ENCODE data around the gene CA5A.
A peak's percentile ranks its signal among the peaks of the same experiment; 100 is the strongest.
"Not testable (repeated sequence)": the region's sequence is repeated elsewhere in the genome, so short reads cannot be mapped to it uniquely, and the experiment has no call there.

CA5A gene

GRCh38 chr16:87947356-87948118 lies 11.2 kb upstream of the CA5A start:
- DNase-seq, result no peak

DNA sequence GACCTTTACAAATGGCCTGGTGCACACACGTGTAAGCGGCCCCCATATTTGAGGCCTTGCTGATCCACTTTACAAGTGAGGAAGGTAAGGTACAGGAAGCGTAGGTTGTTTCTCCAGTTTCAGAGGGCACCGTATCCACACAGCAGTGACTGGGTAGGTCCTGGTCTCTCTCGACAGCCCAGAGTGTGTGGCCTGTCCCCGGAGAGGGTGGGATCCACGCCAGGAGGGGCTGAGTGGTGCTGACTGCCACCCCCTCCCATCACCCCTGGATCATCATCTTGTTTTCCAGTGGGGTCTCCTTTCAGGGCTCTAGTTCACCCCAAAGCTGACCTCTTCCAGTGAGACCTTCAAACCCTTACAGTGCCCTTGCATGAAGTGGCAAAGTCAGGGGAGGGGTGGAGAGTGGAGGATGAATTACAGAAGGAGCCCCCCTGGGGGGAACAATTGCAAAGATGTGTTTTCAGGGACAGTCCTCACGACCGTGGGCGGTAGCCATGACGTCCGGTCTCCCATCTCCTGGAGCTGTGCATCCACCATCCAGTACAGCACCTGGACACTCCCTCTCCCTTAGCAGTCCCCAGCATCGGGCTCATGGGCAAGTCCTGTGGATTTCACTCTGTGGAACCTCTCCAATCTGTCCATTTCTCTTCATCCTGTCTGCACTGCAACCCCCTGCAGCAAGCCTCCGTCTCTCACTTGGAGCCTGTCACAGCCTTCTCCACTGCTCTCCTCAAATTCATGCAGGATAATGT lies 10.4 kb upstream of the CA5A start:
- DNase-seq, result no peak

DNA sequence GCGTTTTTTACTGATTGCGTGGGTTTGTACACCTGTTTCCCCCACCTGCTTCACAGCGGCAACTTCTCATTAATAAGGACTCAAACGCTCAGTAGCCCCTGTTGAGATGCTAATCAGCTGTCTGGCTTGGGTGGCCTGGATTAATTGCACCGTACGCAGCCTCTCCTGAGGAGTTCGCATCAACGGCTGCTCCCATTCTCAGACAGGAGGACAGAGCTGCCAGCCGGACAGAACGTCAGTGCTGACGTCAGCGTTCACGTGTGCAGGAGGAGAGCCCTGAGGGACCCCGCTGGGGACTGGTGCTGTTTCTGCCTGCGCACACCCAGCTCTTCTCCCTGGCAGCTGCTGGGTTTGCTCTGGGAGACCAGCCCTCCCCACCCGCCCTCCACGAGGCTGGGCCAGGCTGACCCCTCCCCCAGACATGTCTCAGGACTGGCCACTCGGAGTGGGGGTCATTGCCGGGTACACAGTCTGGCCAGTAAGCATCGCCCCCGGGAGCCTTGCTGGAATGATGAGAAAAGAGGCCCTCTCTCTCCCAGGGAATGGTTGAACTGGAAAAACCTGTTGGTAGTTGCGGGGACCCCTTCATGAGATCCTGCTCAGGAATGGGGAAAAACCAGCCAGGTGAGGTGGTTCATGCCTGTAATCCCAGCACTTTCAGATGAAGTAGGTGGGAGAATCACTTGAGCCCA lies 9.2 kb upstream of the CA5A start:
- DNase-seq, result no peak

DNA sequence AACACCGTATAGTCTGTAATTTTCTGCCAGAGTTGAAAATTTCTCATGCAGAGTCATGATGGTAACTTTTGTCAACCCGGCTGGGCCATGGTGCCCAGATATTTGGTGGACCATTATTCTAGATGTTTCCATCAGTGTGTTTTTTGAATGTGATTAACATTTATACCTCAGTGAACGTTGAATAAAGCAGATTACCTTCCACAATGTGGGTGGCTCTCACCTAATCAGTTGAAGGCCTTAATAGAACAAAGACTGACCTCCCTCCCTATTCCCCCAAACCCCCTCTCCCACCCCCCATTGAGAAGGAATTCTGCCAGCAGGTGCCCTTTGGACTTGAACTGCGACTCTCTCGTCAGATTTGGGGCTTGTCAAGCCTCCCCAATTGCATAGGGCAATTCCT lies 6.4 kb upstream of the CA5A start:
- no peak for DNase-seq

- DNase-seq, result no peak
Observed at GRCh38 chr16:87939562-87940423, 3.5 kb upstream of the CA5A start.

DNA sequence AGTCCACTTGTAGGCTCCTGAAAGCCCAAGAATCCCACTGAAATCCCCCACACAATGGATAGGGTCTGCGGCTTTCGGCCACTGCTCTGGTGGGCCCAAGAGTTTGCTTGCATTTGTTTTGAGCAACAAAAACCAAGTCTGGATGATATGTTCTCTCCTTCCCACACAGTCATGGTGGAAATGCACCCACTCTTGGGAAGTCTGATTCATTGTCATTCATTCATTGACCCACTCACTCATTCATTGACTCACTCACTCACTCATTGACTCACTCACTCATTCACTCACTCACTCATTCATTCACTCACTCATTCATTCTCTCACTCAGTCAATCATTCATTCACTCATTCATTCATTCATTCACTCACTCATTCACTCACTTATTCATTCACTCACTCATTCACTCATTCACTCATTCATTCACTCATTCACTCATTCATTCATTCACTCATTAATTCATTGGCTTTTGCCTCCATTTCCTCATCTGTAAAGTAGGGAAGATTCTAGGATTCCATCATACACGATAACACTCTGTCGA lies 2.2 kb upstream of the CA5A start:
- DNase-seq, result no peak

- DNase-seq, result not testable (repeated sequence)
Observed at GRCh38 chr16:87937231-87937542, 858 bp upstream of the CA5A start.

DNA sequence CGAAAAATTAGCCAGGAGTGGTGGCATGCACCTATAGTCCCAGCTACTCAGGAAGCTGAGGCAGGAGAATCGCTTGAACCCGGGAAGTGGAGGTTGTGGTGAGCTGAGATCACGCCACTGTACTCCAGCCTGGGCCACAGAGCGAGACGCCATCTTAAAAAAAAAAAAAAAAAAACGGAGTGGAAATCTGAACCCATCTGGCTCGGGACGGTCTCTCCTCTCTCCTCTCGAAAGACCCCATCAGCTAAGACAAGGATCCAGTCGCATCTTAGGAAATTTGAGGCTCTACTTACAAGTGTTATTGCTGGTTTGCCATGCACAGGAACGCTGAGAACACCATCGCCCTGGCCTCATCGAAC lies 334 bp downstream of the CA5A start:
- DNase-seq, result not testable (repeated sequence)

DNA sequence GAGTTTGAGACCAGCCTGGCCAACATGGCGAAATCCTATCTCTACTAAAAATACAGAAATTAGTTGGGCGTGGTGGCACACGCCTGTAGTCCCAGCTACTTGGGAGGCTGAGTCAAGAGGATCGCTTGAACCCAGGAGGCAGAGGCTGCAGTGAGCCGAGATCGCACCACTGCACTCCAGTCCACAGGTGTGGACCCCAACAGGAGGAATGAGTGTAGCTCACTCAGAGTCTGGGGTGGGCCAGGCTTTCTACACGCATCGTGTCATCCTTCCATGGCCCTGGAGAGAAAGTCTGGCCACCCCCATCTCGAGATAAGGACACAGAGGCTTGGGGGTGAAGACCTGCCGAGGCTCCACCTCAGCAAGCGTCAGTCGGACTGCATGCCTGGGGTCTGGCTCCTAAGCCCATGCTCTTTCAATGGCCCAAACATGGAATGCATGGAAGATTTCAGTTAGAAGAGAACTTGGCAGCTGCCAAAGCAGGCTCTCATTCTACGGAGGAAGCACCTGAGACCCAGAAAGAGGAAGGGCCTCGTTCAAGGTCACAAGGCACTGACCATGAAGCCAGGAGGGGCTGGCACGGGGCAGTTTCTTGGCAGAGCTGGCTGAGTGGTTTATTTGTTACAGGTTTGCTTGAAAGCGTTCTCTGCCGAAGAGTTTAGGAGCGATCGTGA lies 1.4 kb downstream of the CA5A start:
- not testable (repeated sequence) for DNase-seq

- DNase-seq, result no peak
Observed at GRCh38 chr16:87933140-87933495, 3.2 kb downstream of the CA5A start.

DNA sequence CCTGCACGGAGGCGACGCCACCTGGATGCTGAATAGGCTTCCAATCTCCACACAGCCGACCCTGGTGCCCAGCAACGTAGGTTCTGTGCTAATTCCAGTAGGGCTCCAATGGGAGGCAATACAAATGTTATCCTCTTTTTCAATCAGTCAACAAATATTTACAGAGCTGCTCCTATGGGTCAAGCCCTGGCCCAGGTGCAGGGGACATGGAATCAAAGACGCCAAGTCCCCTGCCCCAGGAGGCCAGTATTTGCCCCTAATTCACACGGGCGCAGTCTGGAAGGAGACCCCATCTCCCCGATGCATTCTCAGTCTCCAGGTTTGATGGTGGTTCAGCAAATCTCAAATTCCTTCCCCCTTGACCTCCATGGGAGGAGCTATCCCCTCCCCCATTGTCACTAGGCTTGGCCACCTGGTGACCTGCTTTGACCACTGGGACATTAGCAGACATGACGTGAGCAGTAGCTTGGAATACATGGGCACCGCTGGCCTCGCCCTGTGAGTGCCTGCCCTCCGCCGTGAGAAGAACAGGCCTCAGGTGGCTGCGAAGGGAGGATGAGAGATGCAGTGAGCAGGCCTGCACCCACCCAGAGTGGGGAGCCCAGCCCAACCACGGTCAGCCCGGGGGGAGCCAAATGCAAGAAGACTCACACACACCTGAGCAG lies 3.7 kb downstream of the CA5A start:
- not testable (repeated sequence) for DNase-seq

DNA sequence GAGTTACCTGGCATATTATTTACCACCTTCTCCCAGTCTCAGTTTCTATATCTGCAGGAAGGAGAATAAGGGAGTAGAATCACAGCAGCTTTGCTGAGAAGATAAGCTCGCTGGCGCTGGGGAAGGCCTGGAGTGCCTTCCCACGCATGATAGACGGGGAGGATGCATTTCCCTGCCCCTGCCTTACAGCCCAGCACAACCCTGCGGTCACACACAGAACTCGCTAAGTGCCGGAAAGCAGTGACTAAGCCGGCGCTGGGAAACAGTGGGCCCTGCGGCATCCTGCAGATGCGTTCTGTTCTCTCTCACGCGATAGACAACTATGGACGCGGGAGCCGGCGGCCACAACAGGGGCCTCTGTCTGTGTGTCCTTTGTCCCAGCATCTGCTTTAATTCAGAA lies 4.8 kb downstream of the CA5A start:
- DNase-seq, result no peak

GRCh38 chr16:87930456-87930855 lies 5.9 kb downstream of the CA5A start:
- DNase-seq, result no peak

- DNase-seq, result no peak
Observed at GRCh38 chr16:87929986-87930385, 6.3 kb downstream of the CA5A start.

- no peak for DNase-seq
Observed at GRCh38 chr16:87927195-87927562, 9.2 kb downstream of the CA5A start.

- DNase-seq, result peak; percentile 30
Observed at GRCh38 chr16:87926246-87927194, 9.8 kb downstream of the CA5A start.

DNA sequence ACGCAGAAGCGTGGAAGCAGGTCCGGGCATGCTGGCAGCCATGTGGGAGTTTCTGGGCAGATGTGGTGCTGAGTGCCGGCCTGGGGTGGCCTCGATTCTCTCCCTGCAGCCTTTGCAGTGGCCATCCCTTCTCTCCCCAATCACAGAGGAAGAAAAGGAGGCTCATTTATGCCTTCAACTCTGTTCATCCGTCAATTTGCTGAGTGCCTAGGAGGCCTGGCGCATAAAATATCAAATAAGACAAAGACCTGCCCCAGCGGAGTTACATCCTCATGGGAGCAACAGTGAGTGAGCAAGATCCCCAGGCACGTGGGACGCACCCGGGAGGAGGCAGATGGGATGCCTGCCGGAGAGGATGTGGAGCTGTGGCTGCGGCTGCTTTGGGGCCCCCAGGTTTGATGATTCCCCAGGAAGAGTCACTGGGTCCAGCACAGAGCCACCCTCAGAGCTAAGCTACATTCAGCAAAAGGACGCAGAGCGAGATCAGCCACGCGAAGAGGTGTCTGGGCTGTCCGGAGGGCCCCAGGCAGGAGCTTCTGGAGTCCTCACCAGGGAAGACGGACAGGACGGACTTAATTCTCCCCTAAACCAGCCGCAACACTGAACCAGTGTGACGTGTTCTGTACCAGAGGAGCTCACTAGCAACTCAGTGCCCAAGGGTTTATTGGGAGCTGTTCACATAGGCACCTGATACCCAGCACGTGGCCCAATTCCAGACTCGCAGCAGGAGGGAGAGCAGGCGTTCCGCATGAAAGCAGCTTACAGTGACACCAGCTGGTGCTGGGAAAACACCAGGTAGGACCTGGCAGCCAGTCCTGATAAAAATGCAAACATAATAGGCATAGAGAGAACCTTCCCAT lies 11.3 kb downstream of the CA5A start:
- no peak for DNase-seq

DNA sequence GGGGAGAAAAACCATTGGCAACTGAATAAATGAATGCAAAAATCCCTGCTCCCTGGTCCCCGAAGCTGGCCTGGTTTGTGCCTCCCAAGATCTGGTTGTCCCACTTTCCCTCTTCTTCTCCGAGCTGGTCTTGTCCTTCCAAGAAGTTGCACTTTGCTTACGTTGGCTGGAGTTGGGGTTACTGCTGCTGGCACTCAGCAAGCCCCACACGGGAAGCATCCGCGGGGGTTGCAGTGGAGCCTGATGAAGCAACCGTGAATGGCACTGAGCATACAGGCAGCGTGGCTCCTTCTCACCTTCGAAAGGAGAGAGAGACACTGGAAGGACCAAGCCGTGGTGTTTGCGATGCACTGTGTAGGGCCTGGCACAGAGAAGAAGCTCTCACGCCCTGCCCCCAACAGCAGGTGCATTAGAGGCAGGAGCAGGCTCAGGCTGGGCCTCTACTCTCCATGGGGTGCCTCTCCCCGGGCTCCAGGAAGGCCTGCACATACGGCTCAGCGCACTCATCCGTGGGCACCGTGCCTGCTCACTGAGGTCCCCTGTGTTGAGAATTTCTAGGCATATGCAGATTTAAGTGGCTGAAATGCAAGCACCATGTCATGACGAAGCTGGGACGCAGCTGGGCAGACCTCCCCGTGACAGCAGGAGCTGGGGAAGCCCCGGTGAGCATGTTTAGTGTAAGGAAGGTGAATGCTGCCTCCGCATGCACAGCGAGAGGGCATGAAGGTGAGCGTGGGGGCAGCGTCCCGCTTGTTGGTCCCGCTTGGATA lies 12.1 kb downstream of the CA5A start:
- DNase-seq, result no peak
